NK-92 (cell line): Measurements from ENCODE around the gene PIP5KL1.

Experiments used
- DNase-seq: peaks from one replicate; lab custom pipeline; 2025; ENCODE audit not compliant: unreplicated experiment; lab: John Stamatoyannopoulos, UW

The PIP5KL1 gene

GRCh38 chr9:127875306-127875966 is 55.1 kb downstream of the PIP5KL1 start:
- DNase-seq = no peak

- no peak for DNase-seq
Measured at GRCh38 chr9:127874301-127875221, 56.0 kb downstream of the PIP5KL1 start.

GRCh38 chr9:127873886-127874285 is 56.7 kb downstream of the PIP5KL1 start:
- no peak for DNase-seq

- no peak for DNase-seq
Measured at GRCh38 chr9:127873223-127873691, 57.3 kb downstream of the PIP5KL1 start.

- no peak for DNase-seq
Measured at GRCh38 chr9:127872369-127873222, 58.0 kb downstream of the PIP5KL1 start.

GRCh38 chr9:127871531-127871930 is 59.0 kb downstream of the PIP5KL1 start:
- DNase-seq = no peak

- DNase-seq = no peak
Measured at GRCh38 chr9:127870887-127871286, 59.7 kb downstream of the PIP5KL1 start.
